Measurements from ENCODE around the gene NUP62. TPM values are rescaled to one million over a fixed set of nuclear protein-coding genes. Genes with fewer than 3 reads are reported as not detected.

Gene NUP62
- total RNA-seq, 1 experiment from 2014 or later, result 54.6 TPM

- ATAC-seq (peak; percentile 5; the same call in 1 of the 2 replicates), DNase-seq (ENCODE audit: low read depth, low spot score) (no peak)
- Histone ChIP-seq H3K36me3 (ENCODE audit: control insufficient read depth, insufficient read depth, low read length) (no peaks in the 10 kb centered on the region), H3K9me3 (ENCODE audit: control insufficient read depth, insufficient read depth, low read depth, low read length) (no peaks in the 10 kb centered on the region), H3K27ac (ENCODE audit: low read length) (peak overlapping the region; percentile 84), H3K27me3 (ENCODE audit: control insufficient read depth, insufficient read depth, low read length) (no peaks in the 10 kb centered on the region), H3K4me3 (ENCODE audit: low read depth in 2 of 2, low read length in 2 of 2) (no peak overlapping the region), H3K4me1 (ENCODE audit: control insufficient read depth, insufficient read depth, low read length) (peaks cover 41% of the 10 kb centered on the region)
- in situ Hi-C loops (cut with HindIII; ENCODE audit: low pct_unique_long_range_greater_than_20kb, low sequenced_read_pairs), result no loop called here
- intact Hi-C loops (cut with micrococcal nuclease; ENCODE audit: unreplicated experiment), result no loop called here
- ChIA-PET POLR2A (no interaction called here), CTCF (no interaction called here)
- TF ChIP-seq SIN3A (IDR thresholded peaks at IDR 0.05; ENCODE audit: borderline replicate concordance, insufficient read depth, low read depth, low read length) (no peak), TCF7L2 (IDR thresholded peaks at IDR 0.05; ENCODE audit: low read depth, low read length) (no peak), REST (IDR thresholded peaks at IDR 0.05; ENCODE audit: insufficient read depth in 1 of 2, low read depth in 2 of 2, low read length in 1 of 2) (no peak), POLR2AphosphoS5 (IDR thresholded peaks at IDR 0.05; ENCODE audit: low read depth, low read length) (no peak)
- TF ChIP-seq, protein P1, sequence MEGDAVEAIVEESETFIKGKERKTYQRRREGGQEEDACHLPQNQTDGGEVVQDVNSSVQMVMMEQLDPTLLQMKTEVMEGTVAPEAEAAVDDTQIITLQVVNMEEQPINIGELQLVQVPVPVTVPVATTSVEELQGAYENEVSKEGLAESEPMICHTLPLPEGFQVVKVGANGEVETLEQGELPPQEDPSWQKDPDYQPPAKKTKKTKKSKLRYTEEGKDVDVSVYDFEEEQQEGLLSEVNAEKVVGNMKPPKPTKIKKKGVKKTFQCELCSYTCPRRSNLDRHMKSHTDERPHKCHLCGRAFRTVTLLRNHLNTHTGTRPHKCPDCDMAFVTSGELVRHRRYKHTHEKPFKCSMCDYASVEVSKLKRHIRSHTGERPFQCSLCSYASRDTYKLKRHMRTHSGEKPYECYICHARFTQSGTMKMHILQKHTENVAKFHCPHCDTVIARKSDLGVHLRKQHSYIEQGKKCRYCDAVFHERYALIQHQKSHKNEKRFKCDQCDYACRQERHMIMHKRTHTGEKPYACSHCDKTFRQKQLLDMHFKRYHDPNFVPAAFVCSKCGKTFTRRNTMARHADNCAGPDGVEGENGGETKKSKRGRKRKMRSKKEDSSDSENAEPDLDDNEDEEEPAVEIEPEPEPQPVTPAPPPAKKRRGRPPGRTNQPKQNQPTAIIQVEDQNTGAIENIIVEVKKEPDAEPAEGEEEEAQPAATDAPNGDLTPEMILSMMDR (IDR thresholded peaks at IDR 0.05), result no peak
- no TSS peak for BruUV-seq (replicated peaks)
These were observed 68.8 kb downstream of the NUP62 start for GRCh38 chr19:49860336-49861102.

DNA sequence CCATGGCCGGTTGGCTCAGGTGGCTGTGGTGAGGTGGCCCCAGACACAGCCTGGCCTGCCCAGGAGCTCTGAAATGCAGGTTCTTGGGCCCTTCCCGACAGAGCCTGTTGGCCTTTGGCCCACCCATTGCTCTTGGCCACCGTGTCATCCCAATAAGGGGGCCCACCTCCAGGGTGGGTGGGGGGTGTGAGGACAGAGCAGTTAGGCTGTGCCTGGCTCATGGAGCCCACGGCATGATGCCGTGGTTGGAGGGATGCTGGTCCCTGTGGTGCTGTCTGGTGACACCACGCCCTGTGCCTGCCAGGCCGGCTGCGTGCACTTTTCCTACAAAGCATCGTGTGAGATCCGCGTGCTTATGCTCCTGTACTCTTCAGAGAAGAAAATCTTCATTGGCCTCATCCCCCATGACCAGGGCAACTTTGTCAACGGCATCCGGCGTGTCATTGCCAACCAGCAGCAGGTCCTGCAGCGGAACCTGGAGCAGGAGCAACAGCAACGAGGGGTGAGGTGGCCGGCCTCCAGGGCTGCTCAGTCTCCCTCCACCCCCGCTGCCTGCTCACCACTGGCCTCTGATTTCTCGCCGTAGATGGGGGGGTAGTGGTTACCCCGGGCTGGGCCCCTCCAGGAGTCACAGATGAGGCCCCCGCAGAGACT lies 69.5 kb downstream of the NUP62 start:
- in situ Hi-C loops (cut with HindIII; ENCODE audit: low pct_unique_long_range_greater_than_20kb, low sequenced_read_pairs), result no loop called here
- ATAC-seq (no peak), DNase-seq (ENCODE audit: low read depth, low spot score) (no peak)
- H3K4me3 ChIP-seq (ENCODE audit: low read depth in 2 of 2, low read length in 2 of 2), result no peak overlapping the region
- H3K27me3 ChIP-seq (ENCODE audit: control insufficient read depth, insufficient read depth, low read length), result no peaks in the 10 kb centered on the region
- no peak for TF ChIP-seq REST (IDR thresholded peaks at IDR 0.05; ENCODE audit: insufficient read depth in 1 of 2, low read depth in 2 of 2, low read length in 1 of 2)
- no peak; the same call in 1 of the 2 replicates for TF ChIP-seq POLR2AphosphoS5 (IDR thresholded peaks at IDR 0.05; ENCODE audit: low read depth, low read length)
- TF ChIP-seq, protein P1 (IDR thresholded peaks at IDR 0.05), result no peak
- TF ChIP-seq SIN3A (IDR thresholded peaks at IDR 0.05; ENCODE audit: borderline replicate concordance, insufficient read depth, low read depth, low read length), result no peak
- no peak for TF ChIP-seq TCF7L2 (IDR thresholded peaks at IDR 0.05; ENCODE audit: low read depth, low read length)
- BruUV-seq (replicated peaks), result no TSS peak
- intact Hi-C loops (cut with micrococcal nuclease; ENCODE audit: unreplicated experiment), result no loop called here
- no peaks in the 10 kb centered on the region for H3K36me3 ChIP-seq (ENCODE audit: control insufficient read depth, insufficient read depth, low read length)
- H3K9me3 ChIP-seq (ENCODE audit: control insufficient read depth, insufficient read depth, low read depth, low read length), result no peaks in the 10 kb centered on the region
- CTCF ChIA-PET, result no interaction called here
- POLR2A ChIA-PET, result no interaction called here
- H3K27ac ChIP-seq (ENCODE audit: low read length), result peak overlapping the region; percentile 84
- H3K4me1 ChIP-seq (ENCODE audit: control insufficient read depth, insufficient read depth, low read length), result peaks cover 38% of the 10 kb centered on the region

All from Panc1 (cell line).